C4-2B (cell line): ENCODE data around the gene ADD3.

ENCODE experiments used
- ZFX ChIP-seq: fragments of 450-650 bp; IDR thresholded peaks from 2 replicates; pipeline ENCODE4 v1.6.1; 2017
- TF ChIP-seq, protein P1 (sequence below): fragments of 450-650 bp; conservative IDR thresholded peaks from 2 replicates; pipeline ENCODE4 v1.5.1; 2017; ENCODE audit warnings: mild to moderate bottlenecking

DNA sequence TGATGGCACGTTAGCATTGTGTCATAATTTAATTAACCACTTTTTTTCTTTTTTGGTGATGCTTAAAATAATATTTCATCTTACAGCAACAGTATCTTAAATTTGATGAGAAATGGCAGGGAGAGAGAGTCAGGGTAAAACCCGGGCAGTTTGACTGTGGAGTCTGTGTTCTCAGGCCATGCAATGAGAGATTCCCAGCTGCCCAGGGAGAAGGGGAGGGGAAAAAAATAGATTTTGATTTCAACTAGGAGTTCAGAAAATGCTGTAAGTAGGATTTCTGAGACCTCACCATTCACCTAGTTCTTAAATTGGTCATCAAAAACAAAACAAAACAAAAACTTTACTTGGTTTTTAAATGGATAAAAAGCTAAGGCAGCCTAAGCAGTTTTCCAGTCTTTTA, 47.1 kb upstream of the ADD3 start:
- no peak for TF ChIP-seq ZFX
- TF ChIP-seq, protein P1, sequence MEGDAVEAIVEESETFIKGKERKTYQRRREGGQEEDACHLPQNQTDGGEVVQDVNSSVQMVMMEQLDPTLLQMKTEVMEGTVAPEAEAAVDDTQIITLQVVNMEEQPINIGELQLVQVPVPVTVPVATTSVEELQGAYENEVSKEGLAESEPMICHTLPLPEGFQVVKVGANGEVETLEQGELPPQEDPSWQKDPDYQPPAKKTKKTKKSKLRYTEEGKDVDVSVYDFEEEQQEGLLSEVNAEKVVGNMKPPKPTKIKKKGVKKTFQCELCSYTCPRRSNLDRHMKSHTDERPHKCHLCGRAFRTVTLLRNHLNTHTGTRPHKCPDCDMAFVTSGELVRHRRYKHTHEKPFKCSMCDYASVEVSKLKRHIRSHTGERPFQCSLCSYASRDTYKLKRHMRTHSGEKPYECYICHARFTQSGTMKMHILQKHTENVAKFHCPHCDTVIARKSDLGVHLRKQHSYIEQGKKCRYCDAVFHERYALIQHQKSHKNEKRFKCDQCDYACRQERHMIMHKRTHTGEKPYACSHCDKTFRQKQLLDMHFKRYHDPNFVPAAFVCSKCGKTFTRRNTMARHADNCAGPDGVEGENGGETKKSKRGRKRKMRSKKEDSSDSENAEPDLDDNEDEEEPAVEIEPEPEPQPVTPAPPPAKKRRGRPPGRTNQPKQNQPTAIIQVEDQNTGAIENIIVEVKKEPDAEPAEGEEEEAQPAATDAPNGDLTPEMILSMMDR: no peak
